Trophoblast cell (in vitro differentiated cells and primary cell): ENCODE data around the gene L3MBTL4.

Experiments
- DNase-seq, 2 donors: peaks; one replicate each; pipeline ENCODE4 v3.0.0-alpha.2; 2016
- H2AFZ ChIP-seq: 2 replicates; pipeline ENCODE4 v1.6.1; 2013; ENCODE audit warnings: low read length, moderate library complexity, mild to moderate bottlenecking; ENCODE audit not compliant: insufficient read depth, poor library complexity
- H2AK5ac ChIP-seq: 2 replicates; pipeline ENCODE4 v1.6.1; 2013; ENCODE audit warnings: mild to moderate bottlenecking, low read length
- H2BK120ac ChIP-seq: 2 replicates; pipeline ENCODE4 v1.6.1; 2013; ENCODE audit warnings: low read length, mild to moderate bottlenecking, moderate library complexity; ENCODE audit not compliant: insufficient read depth, poor library complexity
- H2BK12ac ChIP-seq: 2 replicates; pipeline ENCODE4 v1.6.1; 2013; ENCODE audit warnings: mild to moderate bottlenecking, low read length, moderate library complexity
- H2BK5ac ChIP-seq: 2 replicates; pipeline ENCODE4 v1.6.1; 2013; ENCODE audit warnings: low read length, low read depth, moderate library complexity, mild to moderate bottlenecking; ENCODE audit not compliant: poor library complexity
- H3K14ac ChIP-seq: 2 replicates; pipeline ENCODE4 v1.6.1; 2013; ENCODE audit warnings: mild to moderate bottlenecking, low read length
- H3K18ac ChIP-seq: 2 replicates; pipeline ENCODE4 v1.6.1; 2013; ENCODE audit warnings: mild to moderate bottlenecking, low read length
- H3K23ac ChIP-seq: 2 replicates; pipeline ENCODE4 v1.6.1; 2013; ENCODE audit warnings: low read length
- H3K27ac ChIP-seq: 2 replicates; pipeline ENCODE4 v1.5.1; 2013; ENCODE audit warnings: low read depth, mild to moderate bottlenecking, inconsistent platforms, low read length, moderate library complexity
- H3K27me3 ChIP-seq: 2 replicates; pipeline ENCODE4 v1.6.1; 2013; ENCODE audit warnings: inconsistent platforms, mild to moderate bottlenecking, low read length, moderate library complexity; ENCODE audit not compliant: insufficient read depth
- H3K36me3 ChIP-seq, 2 experiments: 1 replicate in 1 of 2; 2 replicates in 1 of 2; pipeline ENCODE4 v1.6.1; 2013; ENCODE audit warnings: low read length in 2 of 2, mild to moderate bottlenecking in 2 of 2, moderate library complexity in 1 of 2; ENCODE audit not compliant: insufficient read depth in 2 of 2, control insufficient read depth in 1 of 2
- H3K4ac ChIP-seq: 2 replicates; pipeline ENCODE4 v1.6.1; 2013; ENCODE audit warnings: low read depth, mild to moderate bottlenecking, low read length, moderate library complexity
- H3K4me1 ChIP-seq, 2 experiments: 1 replicate in 1 of 2; 2 replicates in 1 of 2; pipeline ENCODE4 v1.6.1; 2013; ENCODE audit warnings: low read length in 2 of 2, mild to moderate bottlenecking in 2 of 2, moderate library complexity in 1 of 2; ENCODE audit not compliant: insufficient read depth in 2 of 2, control insufficient read depth in 1 of 2
- H3K4me2 ChIP-seq: 2 replicates; pipeline ENCODE4 v1.6.1; 2013; ENCODE audit warnings: inconsistent platforms, mild to moderate bottlenecking, low read length, moderate library complexity
- H3K4me3 ChIP-seq: 2 replicates; pipeline ENCODE4 v1.5.1; 2013; ENCODE audit warnings: mild to moderate bottlenecking, low read depth, low read length, inconsistent platforms
- H3K79me1 ChIP-seq: one replicate; pipeline ENCODE4 v1.6.1; 2013; ENCODE audit warnings: low read length
- H3K79me2 ChIP-seq: 2 replicates; pipeline ENCODE4 v1.6.1; 2013; ENCODE audit warnings: low read length, mild to moderate bottlenecking; ENCODE audit not compliant: control insufficient read depth, insufficient read depth, poor library complexity
- H3K9ac ChIP-seq: 2 replicates; pipeline ENCODE4 v1.6.1; 2013; ENCODE audit warnings: mild to moderate bottlenecking, low read length
- H3K9me3 ChIP-seq: 2 replicates; pipeline ENCODE4 v1.6.1; 2013; ENCODE audit warnings: low read depth, mild to moderate bottlenecking, control low read depth, inconsistent platforms, low read length; ENCODE audit not compliant: insufficient read depth
- H4K12ac ChIP-seq: 2 replicates; pipeline ENCODE4 v1.6.1; 2013; ENCODE audit warnings: low read depth, mild to moderate bottlenecking, low read length, moderate library complexity
- H4K8ac ChIP-seq: 2 replicates; pipeline ENCODE4 v1.6.1; 2013; ENCODE audit warnings: low read depth, mild to moderate bottlenecking, low read length, moderate library complexity
- H4K91ac ChIP-seq: one replicate; pipeline ENCODE4 v1.6.1; 2013; ENCODE audit warnings: low read depth, mild to moderate bottlenecking, low read length, moderate library complexity
- WGBS: extraction: QIAGEN DNeasy Blood & Tissue Kit; methylation state at CpG from one replicate; pipeline ENCODE4 v1.1.7; 2013; ENCODE audit warnings: missing lambda C conversion rate; ENCODE audit not compliant: insufficient read length, insufficient coverage; ENCODE audit errors: extremely low coverage; 5-methylcytosine and 5-hydroxymethylcytosine counted together

Gene L3MBTL4

DNA sequence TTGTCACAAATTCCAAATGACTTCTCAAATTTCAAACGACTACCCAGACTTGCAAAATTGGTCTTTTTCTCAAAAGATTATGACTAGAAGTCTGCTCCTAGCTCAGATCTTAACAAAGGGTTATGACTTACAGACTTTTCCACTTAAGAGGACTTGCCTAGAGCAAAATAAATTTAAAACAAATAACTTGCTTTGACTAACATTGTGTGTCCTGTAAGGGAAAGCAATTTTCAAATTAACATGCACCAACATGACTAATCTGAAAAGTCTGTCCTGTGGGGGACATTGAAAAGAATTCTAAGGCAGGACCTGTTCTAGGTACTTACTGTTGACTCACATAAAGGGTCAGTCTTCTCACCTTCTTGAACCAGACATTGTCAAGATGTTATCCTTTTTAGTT is 465.9 kb downstream of the L3MBTL4 start:
- peak; percentile 20 to 79 for DNase-seq
- Histone ChIP-seq H3K14ac (no peak overlapping the region), H3K9ac (no peak overlapping the region), H3K18ac (no peak overlapping the region), H3K27ac (no peak overlapping the region), H2AK5ac (no peak overlapping the region), H2BK5ac (no peak overlapping the region), H3K27me3 (no peaks in the 10 kb centered on the region), H3K36me3 (no peaks in the 10 kb centered on the region), H4K8ac (no peak overlapping the region), H4K12ac (no peak overlapping the region), H3K79me2 (no peaks in the 10 kb centered on the region), H3K4me1 (no peaks in the 10 kb centered on the region), H3K79me1 (no peaks in the 10 kb centered on the region), H3K9me3 (no peaks in the 10 kb centered on the region), H2BK12ac (no peak overlapping the region), H2AFZ (no peak overlapping the region), H2BK120ac (no peak overlapping the region), H3K23ac (no peak overlapping the region), H3K4ac (no peak overlapping the region), H3K4me2 (no peak overlapping the region), H3K4me3 (no peak overlapping the region), H4K91ac (no peak overlapping the region)
- no CpG with 5 or more reads among the region's 1 CpG for WGBS

- no peak overlapping the region for H3K4ac ChIP-seq
- H3K79me2 ChIP-seq: no peaks in the 10 kb centered on the region
- H4K91ac ChIP-seq: no peak overlapping the region
- no peaks in the 10 kb centered on the region for H3K27me3 ChIP-seq
- H3K9ac ChIP-seq: no peak overlapping the region
- no peak overlapping the region for H2AK5ac ChIP-seq
- no peak overlapping the region for H3K14ac ChIP-seq
- H3K79me1 ChIP-seq: no peaks in the 10 kb centered on the region
- H2AFZ ChIP-seq: no peak overlapping the region
- H3K4me2 ChIP-seq: no peak overlapping the region
- H2BK5ac ChIP-seq: no peak overlapping the region
- no peaks in the 10 kb centered on the region for H3K36me3 ChIP-seq
- no peaks in the 10 kb centered on the region for H3K4me1 ChIP-seq
- no peak overlapping the region for H3K18ac ChIP-seq
- no peak overlapping the region for H3K23ac ChIP-seq
- H3K4me3 ChIP-seq: no peak overlapping the region
- no peak overlapping the region for H3K27ac ChIP-seq
- no peak overlapping the region for H2BK120ac ChIP-seq
- H4K12ac ChIP-seq: no peak overlapping the region
- no peak overlapping the region for H2BK12ac ChIP-seq
- H4K8ac ChIP-seq: no peak overlapping the region
- WGBS: no CpG with 5 or more reads among the region's 2 CpGs
- no peak for DNase-seq
- H3K9me3 ChIP-seq: no peaks in the 10 kb centered on the region
These were observed 466.5 kb downstream of the L3MBTL4 start for GRCh38 chr18:5948237-5948636.

DNA sequence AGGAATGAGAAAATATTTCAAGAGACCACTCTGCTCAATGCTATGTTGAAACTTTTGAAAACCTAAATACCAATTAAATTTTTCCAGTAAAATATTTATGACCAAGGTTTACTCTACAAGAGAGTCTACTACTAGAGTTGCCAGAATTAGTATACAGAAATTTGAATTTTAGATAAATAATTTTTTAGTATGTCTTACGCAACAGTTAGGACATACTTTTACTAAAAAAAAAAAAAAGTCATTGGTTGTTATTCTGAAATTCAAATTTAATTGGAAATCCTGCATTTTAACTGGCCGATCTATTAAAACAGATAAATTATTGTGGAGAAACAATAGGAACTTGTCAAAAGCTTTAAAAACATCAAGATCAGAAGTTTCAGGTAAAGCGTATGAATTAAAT is 470.3 kb downstream of the L3MBTL4 start:
- no CpG with 5 or more reads among the region's 3 CpGs for WGBS

GRCh38 chr18:5943514-5943913 is 471.2 kb downstream of the L3MBTL4 start:
- H3K79me2 ChIP-seq: no peaks in the 10 kb centered on the region
- H4K91ac ChIP-seq: no peak overlapping the region
- no peak overlapping the region for H3K14ac ChIP-seq
- no peak overlapping the region for H2BK5ac ChIP-seq
- H3K23ac ChIP-seq: no peak overlapping the region
- no peaks in the 10 kb centered on the region for H3K79me1 ChIP-seq
- H3K4me2 ChIP-seq: no peak overlapping the region
- no peak overlapping the region for H3K9ac ChIP-seq
- no peak overlapping the region for H4K8ac ChIP-seq
- H2BK120ac ChIP-seq: no peak overlapping the region
- no peaks in the 10 kb centered on the region for H3K36me3 ChIP-seq
- no peaks in the 10 kb centered on the region for H3K27me3 ChIP-seq
- no peak overlapping the region for H4K12ac ChIP-seq
- no peak for DNase-seq
- WGBS: no CpG with 5 or more reads among the region's 5 CpGs
- H3K9me3 ChIP-seq: no peaks in the 10 kb centered on the region
- H3K4me3 ChIP-seq: no peak overlapping the region
- H2BK12ac ChIP-seq: no peak overlapping the region
- no peak overlapping the region for H2AK5ac ChIP-seq
- no peak overlapping the region for H3K4ac ChIP-seq
- H3K18ac ChIP-seq: no peak overlapping the region
- H3K27ac ChIP-seq: no peak overlapping the region
- H3K4me1 ChIP-seq: no peaks in the 10 kb centered on the region
- no peak overlapping the region for H2AFZ ChIP-seq

More for the DNA sequence above, 470.3 kb downstream of the L3MBTL4 start:
- Histone ChIP-seq H2BK12ac (no peak overlapping the region), H2BK120ac (no peak overlapping the region), H3K79me2 (no peaks in the 10 kb centered on the region), H4K91ac (no peak overlapping the region), H3K36me3 (no peaks in the 10 kb centered on the region), H2AFZ (no peak overlapping the region), H3K4me1 (no peaks in the 10 kb centered on the region), H3K27me3 (no peaks in the 10 kb centered on the region), H2BK5ac (no peak overlapping the region), H3K23ac (no peak overlapping the region), H4K12ac (no peak overlapping the region), H2AK5ac (no peak overlapping the region), H3K79me1 (no peaks in the 10 kb centered on the region), H3K4me3 (no peak overlapping the region), H3K4ac (no peak overlapping the region), H4K8ac (no peak overlapping the region), H3K9me3 (no peaks in the 10 kb centered on the region), H3K27ac (no peak overlapping the region), H3K14ac (no peak overlapping the region), H3K18ac (no peak overlapping the region), H3K9ac (no peak overlapping the region), H3K4me2 (no peak overlapping the region)
- no peak for DNase-seq
